ENCODE results near the gene INPP5D. TPM values are rescaled to one million over a fixed set of nuclear protein-coding genes. Genes with fewer than 3 reads are reported as not detected.

INPP5D gene
- total and polyA plus RNA-seq, 2 donors (not counting 3 experiments of a cell fraction or from before 2014, with no cell fraction given), result 13.9 to 46.6 TPM

- Histone ChIP-seq H4K20me1 (replicated peaks; ENCODE audit: control insufficient read depth, extremely low read depth, insufficient read depth, low read length) (no peaks in the 10 kb centered on the region), H3K79me2 (ENCODE audit: control insufficient read depth, insufficient read depth, low read length) (no peaks in the 10 kb centered on the region), H3K27ac (ENCODE audit: insufficient read depth, low read depth, low read length) (no peak overlapping the region), H3K9me3 (replicated peaks; ENCODE audit: control insufficient read depth, insufficient read depth, low read length) (no peaks in the 10 kb centered on the region), H3K9ac (replicated peaks; ENCODE audit: extremely low read depth, insufficient read depth, low read length) (no peak overlapping the region), H3K4me3 (replicated peaks in 1 of 3; ENCODE audit: insufficient read depth in 1 of 3, low read depth in 1 of 3, low read length in 3 of 3) (no peak overlapping the region), H3K36me3 (ENCODE audit: control insufficient read depth in 2 of 2, extremely low read depth in 1 of 2, insufficient read depth in 2 of 2, low read length in 2 of 2) (peaks cover 1 to 34% of the 10 kb centered on the region in 2 experiments), H3K9me1 (replicated peaks; ENCODE audit: control insufficient read depth, extremely low read depth, insufficient read depth, low read length) (no peaks in the 10 kb centered on the region), H3K4me2 (ENCODE audit: insufficient read depth, low read length) (no peak overlapping the region), H2AFZ (ENCODE audit: low read depth, low read length) (no peak overlapping the region), H3K4me1 (ENCODE audit: control insufficient read depth, extremely low read depth, insufficient read depth, low read length) (no peaks in the 10 kb centered on the region), H3K27me3 (ENCODE audit: control insufficient read depth in 2 of 2, insufficient read depth in 2 of 2, low read length in 2 of 2) (no peaks in the 10 kb centered on the region)
- dilution Hi-C loops (cut with MboI; ENCODE audit: extremely low pct_ligation_motif_present, low sequenced_read_pairs), result no loop called here
- FAIRE-seq (no peak), DNase-seq (ENCODE audit: low read depth, low spot score) (no peak)
- intact Hi-C loops (cut with micrococcal nuclease), result no loop called here
- POLR2A ChIA-PET, result interaction anchor here (1.0 kb wide), 1 partner anchor 22 kb away, joined by 5 read pairs; no protein-coding TSS in a partner anchor
- TF ChIP-seq POLR2A (IDR thresholded peaks at IDR 0.05; ENCODE audit: low read depth, low read length), result no peak
- no peak for TF ChIP-seq EZH2 (IDR thresholded peaks at IDR 0.05; ENCODE audit: borderline replicate concordance, low read depth, low read length, severe bottlenecking)
- TF ChIP-seq MAX (IDR thresholded peaks at IDR 0.05; ENCODE audit: insufficient read depth, insufficient read length), result no peak
- no peak for TF ChIP-seq GATA2 (IDR thresholded peaks at IDR 0.05; ENCODE audit: insufficient read depth, insufficient read length, low read depth, low read length)
- no peak for TF ChIP-seq POLR2AphosphoS5 (IDR thresholded peaks at IDR 0.05; ENCODE audit: insufficient read depth, low read depth, low read length)
- TF ChIP-seq MYC (IDR thresholded peaks at IDR 0.05; ENCODE audit: low read depth, low read length), result no peak
- TF ChIP-seq JUN (IDR thresholded peaks at IDR 0.05; ENCODE audit: borderline replicate concordance, insufficient read depth, insufficient read length, low read depth), result no peak
- no peak for TF ChIP-seq CTCF (IDR thresholded peaks at IDR 0.05; ENCODE audit: extremely low read depth in 1 of 2, insufficient read depth in 1 of 2, low read depth in 1 of 2, low read length in 2 of 2)
- no peak for TF ChIP-seq FOS (IDR thresholded peaks at IDR 0.05; ENCODE audit: borderline replicate concordance, insufficient read depth, low read length)
- CTCF ChIA-PET, result no interaction called here
- no TSS peak for BruUV-seq (replicated peaks)
Measured at GRCh38 chr2:233202531-233202944, 142.4 kb downstream of the INPP5D start.

Data from endothelial cell of umbilical vein (primary cell).